Stimulated activated CD8-positive, alpha-beta memory T cell treated with anti-CD3 and anti-CD28 coated beads, Interleukin-4, amount 100 ng/mL, for 1 hour (primary cell): Measurements from ENCODE around the gene CTNNA2.

Source experiments
- DNase-seq, 2 donors: peaks; one replicate each; pipeline ENCODE4 v3.0.0-alpha.2; 2020; ENCODE audit warnings: low read depth in 2 of 2, low spot score in 1 of 2

CTNNA2 gene

DNA sequence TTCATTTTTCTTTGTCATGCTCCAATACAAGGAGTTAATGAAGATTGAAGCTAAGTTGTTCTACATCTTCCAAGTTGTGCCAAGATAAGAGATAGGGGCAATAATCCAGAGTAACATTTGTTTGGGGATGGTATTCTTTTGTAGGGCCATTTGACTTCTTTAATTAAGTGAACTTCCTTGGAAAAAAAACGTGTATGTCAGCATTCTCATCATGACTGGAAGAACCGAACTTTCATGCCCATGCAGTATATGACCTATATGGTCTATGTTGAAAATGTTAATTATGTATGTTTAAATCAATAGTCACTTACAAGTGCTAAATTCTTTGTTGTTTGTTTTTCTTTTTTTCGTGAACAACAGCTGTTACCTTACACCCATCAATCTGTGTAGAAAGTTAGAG, 1111.2 kb downstream of the CTNNA2 start:
- DNase-seq = no peak

DNA sequence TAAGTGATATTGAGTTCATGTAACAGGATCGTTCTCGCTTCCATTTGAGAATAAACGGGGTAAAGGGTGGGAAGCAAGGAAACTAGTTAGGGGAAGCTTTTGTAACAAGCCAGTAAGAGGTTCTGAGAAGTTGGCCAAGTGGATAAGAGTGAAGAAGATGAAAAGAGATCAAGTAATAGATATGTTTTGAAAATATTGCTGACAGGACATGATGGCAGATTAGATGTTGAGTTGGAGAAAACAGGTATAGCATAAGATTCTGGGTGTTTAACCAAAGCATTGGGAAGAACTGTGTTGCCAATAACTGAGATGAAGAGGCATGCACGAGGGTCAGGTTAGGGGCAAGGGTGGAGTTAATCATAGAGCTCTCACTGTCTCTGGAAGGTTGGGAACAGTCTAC, 1121.7 kb downstream of the CTNNA2 start:
- no peak for DNase-seq

DNA sequence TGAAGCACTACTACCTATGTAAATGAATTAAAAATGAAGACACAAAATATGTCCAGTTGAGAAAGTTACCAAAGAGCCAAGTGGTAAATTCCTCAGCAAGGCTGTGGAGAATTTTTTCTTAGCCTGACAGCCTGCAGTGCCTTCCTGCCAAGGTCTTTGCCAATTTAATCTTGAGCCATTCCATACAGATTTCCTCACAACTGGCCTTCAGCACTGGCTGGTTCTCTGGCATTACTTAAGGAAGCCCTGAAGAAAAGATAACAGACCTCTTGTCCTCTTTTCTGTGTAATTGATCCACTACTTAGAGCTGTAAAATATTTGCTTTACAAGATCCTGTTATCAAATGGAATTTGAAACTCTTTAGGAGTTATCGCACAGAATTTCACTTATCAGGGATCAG, 1125.9 kb downstream of the CTNNA2 start:
- no peak for DNase-seq

DNA sequence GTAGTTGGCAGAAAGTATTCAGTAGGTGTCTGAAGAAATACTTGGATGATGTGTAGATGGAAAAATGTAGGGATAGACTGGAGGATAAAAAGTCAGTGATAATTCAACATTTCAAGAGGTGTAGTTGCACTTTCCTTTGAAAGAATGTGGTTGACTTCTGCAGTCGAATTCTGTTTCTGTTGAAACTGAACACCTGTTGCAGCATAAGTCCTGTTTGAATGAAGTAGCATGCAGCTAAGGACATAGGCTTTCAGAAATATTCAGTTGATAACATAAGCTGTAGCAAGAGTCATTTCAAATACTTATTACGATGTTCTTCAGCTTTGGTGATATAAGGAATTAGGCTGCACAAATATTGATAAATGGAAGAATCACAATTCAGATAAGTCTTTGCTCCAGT, 1129.6 kb downstream of the CTNNA2 start:
- DNase-seq = no peak

DNA sequence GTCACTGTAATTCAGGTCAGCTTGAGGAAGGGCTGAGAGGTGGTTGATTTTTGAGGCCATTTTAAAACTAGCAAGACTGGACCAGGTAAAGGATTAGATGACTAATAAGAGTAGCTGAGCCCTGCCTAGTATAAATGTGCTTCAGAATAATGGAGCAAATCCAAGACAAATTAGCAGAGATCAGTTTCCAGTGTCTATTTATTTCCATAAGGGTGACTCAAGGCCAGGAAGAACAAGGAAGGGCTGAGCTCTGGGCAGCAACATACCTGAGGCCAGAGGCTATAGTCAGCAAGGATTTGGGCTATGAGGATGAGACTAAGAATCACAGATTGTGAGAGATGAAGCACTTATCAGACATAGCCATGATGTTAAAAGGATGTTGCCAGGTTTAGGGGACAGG, 1130.7 kb downstream of the CTNNA2 start:
- no peak for DNase-seq

DNA sequence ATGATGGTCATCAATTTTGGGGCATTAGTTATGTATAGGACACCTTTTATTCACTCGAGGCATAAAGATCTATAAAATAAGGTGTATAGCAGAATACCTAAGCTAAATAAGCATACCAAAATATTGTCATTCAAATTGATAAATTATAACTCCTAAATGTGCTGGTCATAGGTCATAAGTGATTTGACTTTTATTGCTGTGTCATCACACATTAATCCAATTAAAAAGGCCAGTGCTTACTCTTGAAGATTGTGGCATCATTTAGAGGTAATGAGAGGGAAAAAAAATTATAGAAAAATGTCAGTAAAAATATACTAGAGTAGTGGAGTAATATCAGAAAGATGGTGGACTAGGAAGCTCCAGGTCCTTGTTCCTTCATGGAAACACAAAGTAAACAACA, 1138.6 kb downstream of the CTNNA2 start:
- DNase-seq = no peak

DNA sequence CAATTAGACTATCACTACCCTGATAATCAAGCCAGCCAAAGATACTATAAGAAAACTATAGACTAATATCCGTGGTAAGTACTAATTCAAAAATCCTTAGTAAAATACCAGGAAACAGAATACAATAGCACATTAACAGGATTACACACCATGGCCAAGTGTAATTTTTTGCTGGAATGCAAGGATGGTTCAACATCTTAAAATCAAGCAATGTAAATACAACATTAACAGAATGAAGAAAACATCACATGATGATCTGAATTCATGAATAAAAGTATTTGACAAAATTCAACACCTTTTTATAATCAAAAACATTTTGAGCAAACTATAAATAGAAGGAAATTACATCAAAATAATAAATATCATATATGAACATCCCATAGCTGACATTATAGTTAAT, 1142.4 kb downstream of the CTNNA2 start:
- no peak for DNase-seq

DNA sequence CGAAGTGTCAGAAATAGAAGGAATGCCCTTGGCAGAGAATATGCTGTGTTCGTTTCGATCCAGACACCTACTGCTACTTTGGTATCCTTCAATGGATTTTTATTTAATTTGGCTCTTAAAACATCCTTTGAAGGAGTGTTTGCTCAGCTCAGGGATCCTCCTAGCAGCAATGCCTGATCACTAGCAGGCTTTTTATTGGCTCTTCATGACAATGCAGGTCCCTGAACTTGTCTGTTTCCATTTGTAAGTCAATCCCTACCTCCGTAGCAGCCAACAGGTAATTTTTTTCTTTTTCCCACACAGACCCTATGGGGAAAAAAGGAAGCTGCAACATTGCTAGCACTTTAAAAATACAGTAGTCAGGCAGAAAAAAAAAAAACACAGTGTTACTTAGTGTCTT, 1157.9 kb downstream of the CTNNA2 start:
- no peak for DNase-seq

DNA sequence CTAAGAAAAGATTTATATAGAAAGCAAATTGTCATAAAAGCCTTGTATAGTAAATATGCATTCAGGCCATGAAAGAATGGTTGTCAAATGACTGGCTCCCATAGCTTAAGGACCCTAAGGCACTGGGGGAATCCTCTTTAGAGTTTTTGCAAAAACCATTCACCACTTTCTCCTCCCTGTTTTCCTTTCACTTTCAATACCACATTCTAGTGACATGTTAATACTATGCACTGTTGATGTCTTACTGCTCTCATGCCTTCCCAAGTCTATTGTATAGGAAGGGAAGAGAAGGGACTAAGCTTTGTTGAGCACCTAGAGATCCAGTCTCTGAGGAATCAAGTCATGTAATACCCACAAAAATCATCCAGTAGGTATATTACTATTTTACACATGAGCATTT, 1174.7 kb downstream of the CTNNA2 start:
- DNase-seq = no peak

DNA sequence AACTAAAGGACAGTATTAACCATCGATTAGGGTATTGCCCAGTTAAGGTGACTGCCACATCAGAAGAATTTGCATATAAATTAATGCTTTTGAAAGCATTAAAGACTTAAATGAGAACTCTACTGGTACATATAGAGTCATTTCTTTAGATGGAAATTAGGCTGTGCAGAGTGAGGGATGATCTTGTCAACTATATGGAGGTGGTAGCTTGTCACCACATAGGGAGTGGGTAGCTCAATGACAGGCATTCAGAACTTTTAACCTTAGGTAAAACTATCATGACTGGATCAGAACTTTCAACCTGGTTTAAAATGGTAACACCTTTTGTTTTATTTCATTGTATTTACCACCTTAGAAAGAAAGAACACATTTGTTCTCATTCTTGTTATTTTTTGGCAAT, 1176.3 kb downstream of the CTNNA2 start:
- DNase-seq = no peak
